MM.1S (cell line): Measurements from ENCODE around the gene NOX5.

Experiments used
- DNase-seq: peaks from one replicate; pipeline ENCODE4 v3.0.0-alpha.2; 2015
- H2AFZ ChIP-seq: fragments of 300-600 bp; sonication (generic); 2 replicates; pipeline ENCODE4 v1.6.0; 2016; ENCODE audit warnings: antibody characterized with exemption, low read length
- H3F3A ChIP-seq: fragments of 300-600 bp; sonication (generic); 2 replicates; pipeline ENCODE4 v1.6.1; 2016; ENCODE audit warnings: mild to moderate bottlenecking, antibody characterized with exemption, low read length, moderate library complexity, mixed read lengths; ENCODE audit not compliant: insufficient read depth
- H3K27ac ChIP-seq: fragments of 300-600 bp; sonication (generic); 2 replicates; pipeline ENCODE4 v1.5.1; 2016; ENCODE audit warnings: mild to moderate bottlenecking, low read length
- H3K27me3 ChIP-seq: fragments of 300-600 bp; sonication (generic); replicated peaks from 2 replicates; pipeline ENCODE4 v1.6.0; 2016; ENCODE audit warnings: low read length; ENCODE audit not compliant: insufficient read depth
- H3K36me3 ChIP-seq: fragments of 300-600 bp; sonication (generic); replicated peaks from 2 replicates; pipeline ENCODE4 v1.6.1; 2016; ENCODE audit warnings: mild to moderate bottlenecking, low read length, mixed read lengths; ENCODE audit not compliant: insufficient read depth
- H3K4me1 ChIP-seq: fragments of 300-600 bp; sonication (generic); 2 replicates; pipeline ENCODE4 v1.6.1; 2016; ENCODE audit warnings: low read length, mixed read lengths
- H3K4me2 ChIP-seq: fragments of 300-600 bp; sonication (generic); 2 replicates; pipeline ENCODE4 v1.6.0; 2016; ENCODE audit warnings: low read depth, low read length
- H3K4me3 ChIP-seq: fragments of 300-600 bp; sonication (generic); 2 replicates; pipeline ENCODE4 v1.5.1; 2016; ENCODE audit warnings: low read length, mixed read lengths
- H3K79me2 ChIP-seq: fragments of 300-600 bp; sonication (generic); 2 replicates; pipeline ENCODE4 v1.6.1; 2016; ENCODE audit warnings: mixed run types, low read length, mixed read lengths
- H3K9ac ChIP-seq: fragments of 300-600 bp; sonication (generic); 2 replicates; pipeline ENCODE4 v1.6.1; 2016; ENCODE audit warnings: low read length, mixed read lengths
- H3K9me2 ChIP-seq: fragments of 300-600 bp; sonication (generic); replicated peaks from 2 replicates; pipeline ENCODE4 v1.6.1; 2016; ENCODE audit warnings: mild to moderate bottlenecking, low read length, mixed read lengths; ENCODE audit not compliant: insufficient read depth
- H3K9me3 ChIP-seq: fragments of 300-600 bp; sonication (generic); replicated peaks from 2 replicates; pipeline ENCODE4 v1.6.1; 2016; ENCODE audit warnings: mild to moderate bottlenecking, low read length, mixed read lengths; ENCODE audit not compliant: insufficient read depth
- H4K20me1 ChIP-seq: fragments of 300-600 bp; sonication (generic); 2 replicates; pipeline ENCODE4 v1.6.1; 2016; ENCODE audit warnings: mild to moderate bottlenecking, low read length, moderate library complexity, mixed read lengths; ENCODE audit not compliant: insufficient read depth
- EZH2 ChIP-seq: fragments of 300-600 bp; sonication (generic); optimal IDR thresholded peaks from 2 replicates; pipeline ENCODE3; 2017; ENCODE audit warnings: low read depth, mild to moderate bottlenecking, antibody characterized with exemption, low read length, mixed read lengths
- EZH2phosphoT487 ChIP-seq: fragments of 300-600 bp; sonication (generic); IDR thresholded peaks from 2 replicates; pipeline ENCODE4 v1.6.1; 2018; ENCODE audit warnings: antibody characterized with exemption, low read length
- TF ChIP-seq, protein P1 (sequence below): fragments of 300-600 bp; sonication (generic); IDR thresholded peaks from 2 replicates; pipeline ENCODE4 v1.5.1; 2016; ENCODE audit warnings: antibody characterized with exemption, low read length, mixed read lengths

NOX5 gene

GRCh38 chr15:69016021-69016595 lies 1.6 kb downstream of the NOX5 start:
- no peaks in the 10 kb centered on the region for H3K27me3 ChIP-seq
- no peak overlapping the region for H3K27ac ChIP-seq
- DNase-seq, result no peak
- no peaks in the 10 kb centered on the region for H3F3A ChIP-seq
- H3K36me3 ChIP-seq, result no peaks in the 10 kb centered on the region
- no peaks in the 10 kb centered on the region for H4K20me1 ChIP-seq
- no peak overlapping the region for H3K4me3 ChIP-seq
- H3K9ac ChIP-seq, result no peak overlapping the region
- TF ChIP-seq, protein P1, sequence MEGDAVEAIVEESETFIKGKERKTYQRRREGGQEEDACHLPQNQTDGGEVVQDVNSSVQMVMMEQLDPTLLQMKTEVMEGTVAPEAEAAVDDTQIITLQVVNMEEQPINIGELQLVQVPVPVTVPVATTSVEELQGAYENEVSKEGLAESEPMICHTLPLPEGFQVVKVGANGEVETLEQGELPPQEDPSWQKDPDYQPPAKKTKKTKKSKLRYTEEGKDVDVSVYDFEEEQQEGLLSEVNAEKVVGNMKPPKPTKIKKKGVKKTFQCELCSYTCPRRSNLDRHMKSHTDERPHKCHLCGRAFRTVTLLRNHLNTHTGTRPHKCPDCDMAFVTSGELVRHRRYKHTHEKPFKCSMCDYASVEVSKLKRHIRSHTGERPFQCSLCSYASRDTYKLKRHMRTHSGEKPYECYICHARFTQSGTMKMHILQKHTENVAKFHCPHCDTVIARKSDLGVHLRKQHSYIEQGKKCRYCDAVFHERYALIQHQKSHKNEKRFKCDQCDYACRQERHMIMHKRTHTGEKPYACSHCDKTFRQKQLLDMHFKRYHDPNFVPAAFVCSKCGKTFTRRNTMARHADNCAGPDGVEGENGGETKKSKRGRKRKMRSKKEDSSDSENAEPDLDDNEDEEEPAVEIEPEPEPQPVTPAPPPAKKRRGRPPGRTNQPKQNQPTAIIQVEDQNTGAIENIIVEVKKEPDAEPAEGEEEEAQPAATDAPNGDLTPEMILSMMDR, result no peak
- no peak overlapping the region for H3K4me2 ChIP-seq
- H2AFZ ChIP-seq, result no peak overlapping the region
- no peaks in the 10 kb centered on the region for H3K79me2 ChIP-seq
- no peaks in the 10 kb centered on the region for H3K9me2 ChIP-seq
- H3K9me3 ChIP-seq, result no peaks in the 10 kb centered on the region
- H3K4me1 ChIP-seq, result no peaks in the 10 kb centered on the region

- Histone ChIP-seq H3K4me2 (no peak overlapping the region), H3K27ac (no peak overlapping the region), H3F3A (no peaks in the 10 kb centered on the region), H3K36me3 (no peaks in the 10 kb centered on the region), H3K79me2 (no peaks in the 10 kb centered on the region), H3K9me2 (no peaks in the 10 kb centered on the region), H4K20me1 (no peaks in the 10 kb centered on the region), H2AFZ (no peak overlapping the region), H3K9me3 (no peaks in the 10 kb centered on the region), H3K4me1 (no peaks in the 10 kb centered on the region), H3K4me3 (no peak overlapping the region), H3K9ac (no peak overlapping the region), H3K27me3 (no peaks in the 10 kb centered on the region)
- DNase-seq, result no peak
- no peak for TF ChIP-seq EZH2
- TF ChIP-seq, protein P1, result no peak
- no peak for TF ChIP-seq EZH2phosphoT487
These were observed 3.5 kb downstream of the NOX5 start for GRCh38 chr15:69017978-69018377.

DNA sequence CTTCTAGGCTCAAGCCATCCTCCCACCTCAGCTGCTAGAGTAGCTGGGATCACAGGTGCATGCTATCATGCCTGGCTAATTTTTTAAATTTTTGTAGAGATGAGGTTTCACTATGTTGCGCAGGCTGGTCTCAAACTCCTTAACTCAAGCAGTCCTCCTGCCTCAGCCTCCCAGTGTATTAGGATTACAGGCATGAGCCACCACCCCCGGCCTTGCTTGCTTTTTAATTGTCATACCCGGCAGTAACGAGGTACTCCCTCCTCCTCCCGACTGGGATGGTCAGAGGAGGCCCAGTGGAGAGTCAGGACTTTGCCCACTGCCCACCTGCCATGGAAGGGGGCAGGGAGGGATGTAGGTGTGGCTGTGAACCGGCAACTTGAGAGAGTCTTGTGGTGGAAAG lies 4.5 kb downstream of the NOX5 start:
- Histone ChIP-seq H3F3A (no peaks in the 10 kb centered on the region), H2AFZ (no peak overlapping the region), H3K9me3 (no peaks in the 10 kb centered on the region), H3K9ac (no peak overlapping the region), H3K4me1 (no peaks in the 10 kb centered on the region), H3K4me3 (no peak overlapping the region), H3K27ac (no peak overlapping the region), H4K20me1 (no peaks in the 10 kb centered on the region), H3K27me3 (no peaks in the 10 kb centered on the region), H3K9me2 (no peaks in the 10 kb centered on the region), H3K36me3 (no peaks in the 10 kb centered on the region), H3K79me2 (no peaks in the 10 kb centered on the region), H3K4me2 (no peak overlapping the region)
- DNase-seq, result no peak
- TF ChIP-seq EZH2phosphoT487 (no peak), EZH2 (no peak)
- TF ChIP-seq, protein P1, result no peak
